Activated CD8-positive, alpha-beta memory T cell treated with anti-CD3 and anti-CD28 coated beads, Interleukin-2, amount 50 U/mL, for 24 hours (primary cell): ENCODE measurements around the gene ICE1.

ENCODE experiments used
- DNase-seq: peaks from one replicate; pipeline ENCODE4 v3.0.0-alpha.2; 2020; ENCODE audit errors: extremely low read depth

The ICE1 gene

DNA sequence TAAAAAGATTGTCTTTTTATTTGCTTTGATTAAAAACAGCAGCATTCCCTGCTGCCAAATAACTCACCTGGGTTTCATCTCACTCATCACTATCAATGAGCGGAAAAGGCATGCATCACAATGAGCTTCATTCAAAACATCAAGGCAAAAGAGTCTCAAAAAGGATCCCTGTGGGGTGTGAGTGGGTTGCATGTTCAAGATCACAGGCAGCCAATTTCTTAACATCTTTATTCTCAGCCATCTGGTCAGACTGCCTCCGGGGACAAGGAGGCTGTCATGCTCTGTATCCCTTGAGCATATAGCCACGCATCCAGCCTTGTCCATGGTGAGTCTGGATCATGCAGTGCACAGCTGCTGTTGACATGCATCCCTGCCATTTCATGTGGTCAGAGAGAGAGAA, 117.1 kb downstream of the ICE1 start:
- no peak for DNase-seq
